ENCODE measurements around the gene FOXP1.

FOXP1 gene

DNA sequence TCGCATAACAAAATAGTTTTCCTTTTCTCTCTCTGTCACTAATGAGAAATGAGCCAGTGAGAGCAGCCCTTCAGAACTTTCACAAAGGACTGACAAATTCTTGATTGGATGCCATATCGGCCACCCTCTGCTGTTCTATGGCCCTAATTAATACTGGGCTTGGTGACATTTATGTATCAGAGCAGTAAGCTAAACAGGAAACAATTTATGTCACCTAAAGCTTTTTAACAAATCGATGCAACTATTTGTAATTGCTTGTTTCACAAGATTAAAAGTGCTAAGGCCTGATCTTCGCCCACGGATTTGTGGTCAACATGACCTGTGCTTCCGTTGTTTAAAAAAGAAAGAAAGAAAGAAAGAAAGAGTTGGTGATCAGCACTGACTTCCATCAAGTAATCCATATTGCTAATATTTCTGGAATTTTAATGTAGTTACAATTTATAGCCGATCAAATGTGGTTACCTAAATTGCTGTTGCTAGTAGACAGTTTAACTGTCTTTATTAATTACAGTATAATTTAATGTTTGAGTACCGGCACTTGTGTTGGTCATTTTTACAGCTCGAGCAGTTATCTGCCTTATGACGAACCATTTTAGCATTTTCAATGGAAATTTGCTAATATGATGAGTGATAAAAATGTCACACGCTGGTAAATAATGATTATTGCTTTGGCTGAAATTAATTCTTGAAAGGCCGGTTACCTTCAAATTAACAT is 631.3 kb downstream of the FOXP1 start:
- no peak overlapping the region for H3K27ac ChIP-seq (ENCODE audit: low read depth, low read length, poor library complexity, severe bottlenecking)

DNA sequence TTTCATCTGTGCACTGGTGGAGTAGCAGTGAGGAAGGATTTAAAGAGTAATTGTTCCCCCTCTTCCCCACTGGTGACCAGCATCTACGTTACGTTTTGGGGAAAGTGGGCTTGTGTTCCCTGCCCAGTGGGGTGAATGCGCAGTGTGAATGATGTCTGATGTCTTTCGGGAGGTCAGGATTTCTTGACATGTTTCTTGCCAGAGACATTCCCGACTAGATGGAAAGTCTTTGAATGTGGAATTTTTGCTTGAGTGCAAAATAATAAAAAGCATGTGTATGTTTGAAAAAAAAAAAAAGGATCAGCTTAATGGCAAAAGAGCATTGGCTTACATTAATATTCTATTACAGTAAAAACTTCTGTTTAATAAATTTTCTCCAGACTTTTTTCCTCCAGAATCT is 632.2 kb downstream of the FOXP1 start:
- Histone ChIP-seq H2AFZ (ENCODE audit: low read length) (no peak overlapping the region), H3K27me3 (ENCODE audit: insufficient read depth, low read length) (no peaks in the 10 kb centered on the region), H3K36me3 (ENCODE audit: insufficient read depth, low read length) (peaks cover 10% of the 10 kb centered on the region; the same call in 1 of the 2 replicates), H3K79me2 (ENCODE audit: insufficient read depth, low read length) (no peaks in the 10 kb centered on the region), H3K4me2 (ENCODE audit: low read length) (no peak overlapping the region), H3K4me3 (ENCODE audit: low read depth, low read length, poor library complexity, severe bottlenecking) (no peak overlapping the region), H3K9me3 (ENCODE audit: low read length) (no peaks in the 10 kb centered on the region), H3K27ac (ENCODE audit: low read depth, low read length, poor library complexity, severe bottlenecking) (no peak overlapping the region), H3F3A (ENCODE audit: insufficient read depth, low read length) (0 out of 2 replicates have a peak, but pooled peaks cover 2% of the 10 kb centered on the region), H3K9me2 (ENCODE audit: low read depth, low read length) (no peaks in the 10 kb centered on the region), H3K9ac (ENCODE audit: low read length) (no peak overlapping the region), H3K4me1 (ENCODE audit: insufficient read depth, low read length, severe bottlenecking) (no peaks in the 10 kb centered on the region), H4K20me1 (ENCODE audit: insufficient read depth, low read length) (no peaks in the 10 kb centered on the region)
- TF ChIP-seq EZH2 (IDR thresholded peaks at IDR 0.05; ENCODE audit: borderline replicate concordance, low read length), result no peak
- TF ChIP-seq, protein P1, sequence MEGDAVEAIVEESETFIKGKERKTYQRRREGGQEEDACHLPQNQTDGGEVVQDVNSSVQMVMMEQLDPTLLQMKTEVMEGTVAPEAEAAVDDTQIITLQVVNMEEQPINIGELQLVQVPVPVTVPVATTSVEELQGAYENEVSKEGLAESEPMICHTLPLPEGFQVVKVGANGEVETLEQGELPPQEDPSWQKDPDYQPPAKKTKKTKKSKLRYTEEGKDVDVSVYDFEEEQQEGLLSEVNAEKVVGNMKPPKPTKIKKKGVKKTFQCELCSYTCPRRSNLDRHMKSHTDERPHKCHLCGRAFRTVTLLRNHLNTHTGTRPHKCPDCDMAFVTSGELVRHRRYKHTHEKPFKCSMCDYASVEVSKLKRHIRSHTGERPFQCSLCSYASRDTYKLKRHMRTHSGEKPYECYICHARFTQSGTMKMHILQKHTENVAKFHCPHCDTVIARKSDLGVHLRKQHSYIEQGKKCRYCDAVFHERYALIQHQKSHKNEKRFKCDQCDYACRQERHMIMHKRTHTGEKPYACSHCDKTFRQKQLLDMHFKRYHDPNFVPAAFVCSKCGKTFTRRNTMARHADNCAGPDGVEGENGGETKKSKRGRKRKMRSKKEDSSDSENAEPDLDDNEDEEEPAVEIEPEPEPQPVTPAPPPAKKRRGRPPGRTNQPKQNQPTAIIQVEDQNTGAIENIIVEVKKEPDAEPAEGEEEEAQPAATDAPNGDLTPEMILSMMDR (IDR thresholded peaks at IDR 0.05; ENCODE audit: low read length), result no peak

More for the DNA sequence above, 631.3 kb downstream of the FOXP1 start:
- H3K4me1 ChIP-seq (ENCODE audit: insufficient read depth, low read length, severe bottlenecking), result no peaks in the 10 kb centered on the region
- no peaks in the 10 kb centered on the region for H4K20me1 ChIP-seq (ENCODE audit: insufficient read depth, low read length)
- no peak for TF ChIP-seq EZH2 (IDR thresholded peaks at IDR 0.05; ENCODE audit: borderline replicate concordance, low read length)
- TF ChIP-seq, protein P1 (IDR thresholded peaks at IDR 0.05; ENCODE audit: low read length), result no peak
- H3K4me2 ChIP-seq (ENCODE audit: low read length), result no peak overlapping the region
- no peak overlapping the region for H3K9ac ChIP-seq (ENCODE audit: low read length)
- H3K9me2 ChIP-seq (ENCODE audit: low read depth, low read length), result no peaks in the 10 kb centered on the region
- H3K4me3 ChIP-seq (ENCODE audit: low read depth, low read length, poor library complexity, severe bottlenecking), result no peak overlapping the region
- H3K36me3 ChIP-seq (ENCODE audit: insufficient read depth, low read length), result peaks cover 12% of the 10 kb centered on the region; the same call in 1 of the 2 replicates
- no peak overlapping the region for H2AFZ ChIP-seq (ENCODE audit: low read length)
- no peaks in the 10 kb centered on the region for H3K79me2 ChIP-seq (ENCODE audit: insufficient read depth, low read length)
- no peaks in the 10 kb centered on the region for H3K27me3 ChIP-seq (ENCODE audit: insufficient read depth, low read length)
- no peaks in the 10 kb centered on the region for H3K9me3 ChIP-seq (ENCODE audit: low read length)
- H3F3A ChIP-seq (ENCODE audit: insufficient read depth, low read length), result 0 out of 2 replicates have a peak, but pooled peaks cover 2% of the 10 kb centered on the region

DNA sequence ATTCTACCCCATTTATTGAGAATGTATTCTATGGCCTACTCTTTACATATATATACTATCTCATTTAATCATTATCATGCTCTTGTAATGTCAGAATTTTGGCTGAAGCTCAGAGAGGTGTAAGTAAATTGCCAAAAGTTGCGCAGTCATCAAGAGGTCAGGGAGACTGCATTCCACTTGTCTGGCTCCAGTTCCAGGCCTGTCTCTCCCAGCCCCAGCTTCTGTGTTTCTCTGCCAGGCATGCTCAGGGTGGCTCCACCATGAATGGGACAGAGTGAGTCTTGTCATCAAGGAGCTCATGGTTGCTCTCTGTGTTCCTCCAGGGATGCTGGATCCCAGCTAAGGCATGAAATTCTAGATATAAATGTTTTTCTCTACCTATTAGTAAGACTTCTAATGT is 635.9 kb downstream of the FOXP1 start:
- no peak overlapping the region for H2AFZ ChIP-seq (ENCODE audit: low read length)
- no peaks in the 10 kb centered on the region for H3K9me3 ChIP-seq (ENCODE audit: low read length)
- no peak overlapping the region for H3K9ac ChIP-seq (ENCODE audit: low read length)
- TF ChIP-seq EZH2 (IDR thresholded peaks at IDR 0.05; ENCODE audit: borderline replicate concordance, low read length), result no peak
- TF ChIP-seq, protein P1 (IDR thresholded peaks at IDR 0.05; ENCODE audit: low read length), result no peak
- H3K79me2 ChIP-seq (ENCODE audit: insufficient read depth, low read length), result no peaks in the 10 kb centered on the region
- H4K20me1 ChIP-seq (ENCODE audit: insufficient read depth, low read length), result no peaks in the 10 kb centered on the region
- H3K27me3 ChIP-seq (ENCODE audit: insufficient read depth, low read length), result no peaks in the 10 kb centered on the region
- no peak overlapping the region for H3K4me2 ChIP-seq (ENCODE audit: low read length)
- H3F3A ChIP-seq (ENCODE audit: insufficient read depth, low read length), result no peaks in the 10 kb centered on the region
- H3K9me2 ChIP-seq (ENCODE audit: low read depth, low read length), result no peaks in the 10 kb centered on the region
- no peaks in the 10 kb centered on the region for H3K4me1 ChIP-seq (ENCODE audit: insufficient read depth, low read length, severe bottlenecking)
- no peak overlapping the region for H3K27ac ChIP-seq (ENCODE audit: low read depth, low read length, poor library complexity, severe bottlenecking)
- no peaks in the 10 kb centered on the region for H3K36me3 ChIP-seq (ENCODE audit: insufficient read depth, low read length)
- H3K4me3 ChIP-seq (ENCODE audit: low read depth, low read length, poor library complexity, severe bottlenecking), result no peak overlapping the region
